Liver (tissue), 9 donors: ENCODE measurements around the gene TJP1. TPM values are rescaled to one million over a fixed set of nuclear protein-coding genes. Genes with fewer than 3 reads are reported as not detected.

Experiments
- DNase-seq: peaks from one replicate; pipeline ENCODE4 v3.0.0-alpha.2; 2017; ENCODE audit warnings: low spot score
- H3K27ac ChIP-seq, 2 donors: one replicate each; pipeline ENCODE4 v1.7.0; 2013; ENCODE audit warnings: inconsistent platforms in 2 of 2, low read length in 2 of 2, control low read depth in 1 of 2, low read depth in 1 of 2, mild to moderate bottlenecking in 1 of 2
- H3K27me3 ChIP-seq, 4 donors: one replicate each; pipeline versions ENCODE4 v1.6.1 to v1.7.0; 2013; ENCODE audit warnings: low read length in 3 of 4, inconsistent platforms in 1 of 4, mild to moderate bottlenecking in 1 of 4, moderate library complexity in 1 of 4; ENCODE audit not compliant: control insufficient read depth in 4 of 4, insufficient read depth in 4 of 4
- H3K36me3 ChIP-seq, 4 donors: one replicate each; pipeline versions ENCODE4 v1.6.1 to v1.7.0; 2013; ENCODE audit warnings: low read length in 3 of 4, mild to moderate bottlenecking in 3 of 4, low read depth in 1 of 4, moderate library complexity in 1 of 4; ENCODE audit not compliant: control insufficient read depth in 4 of 4, insufficient read depth in 3 of 4
- H3K4me1 ChIP-seq, 4 donors: one replicate each; pipeline versions ENCODE4 v1.6.1 to v1.7.0; 2013; ENCODE audit warnings: low read length in 3 of 4, mild to moderate bottlenecking in 3 of 4, moderate library complexity in 1 of 4; ENCODE audit not compliant: control insufficient read depth in 4 of 4, insufficient read depth in 4 of 4
- H3K4me3 ChIP-seq, 3 donors: one replicate each; pipeline versions ENCODE4 v1.6.1 to v1.7.0; 2013; ENCODE audit warnings: low read length in 3 of 3, control low read depth in 1 of 3, low read depth in 1 of 3, mild to moderate bottlenecking in 1 of 3
- H3K9ac ChIP-seq, 2 donors: one replicate each; pipeline ENCODE4 v1.7.0; 2013; ENCODE audit warnings: low read length in 2 of 2, mild to moderate bottlenecking in 2 of 2, moderate library complexity in 2 of 2, control low read depth in 1 of 2, low read depth in 1 of 2
- H3K9me3 ChIP-seq, 4 donors: one replicate each; pipeline versions ENCODE4 v1.6.1 to v1.7.0; 2013; ENCODE audit warnings: low read length in 3 of 4; ENCODE audit not compliant: control insufficient read depth in 4 of 4
- CTCF ChIP-seq: fragments of 150-350 bp; IDR thresholded peaks from 2 replicates; pipeline ENCODE4 v1.5.1; 2017; ENCODE audit warnings: improper control_type of control experiment, low read depth, low read length; ENCODE audit not compliant: missing input control
- FOXA2 ChIP-seq: IDR thresholded peaks from 2 replicates; pipeline ENCODE4 v1.6.1; 2016; ENCODE audit warnings: antibody characterized with exemption
- GABPA ChIP-seq, 2 donors: IDR thresholded peaks in 1 of 2; conservative IDR thresholded peaks in 1 of 2; 2 replicates each; pipeline ENCODE4 v1.6.1; 2016; ENCODE audit warnings: antibody characterized with exemption in 2 of 2, mild to moderate bottlenecking in 1 of 2, moderate library complexity in 1 of 2
- JUND ChIP-seq, 2 donors: IDR thresholded peaks; 2 replicates each; pipeline ENCODE4 v1.6.1; 2016; ENCODE audit warnings: antibody characterized with exemption in 2 of 2
- MAX ChIP-seq: IDR thresholded peaks from 2 replicates; pipeline ENCODE4 v1.6.1; 2016; ENCODE audit warnings: antibody characterized with exemption
- NR2F2 ChIP-seq: IDR thresholded peaks from 2 replicates; pipeline ENCODE4 v1.6.1; 2016; ENCODE audit warnings: antibody characterized with exemption
- RAD21 ChIP-seq, 2 donors: IDR thresholded peaks; 2 replicates each; pipeline ENCODE4 v1.6.1; 2016; ENCODE audit warnings: antibody characterized with exemption in 2 of 2, mild to moderate bottlenecking in 2 of 2
- REST ChIP-seq: IDR thresholded peaks from 2 replicates; pipeline ENCODE4 v1.6.1; 2016; ENCODE audit warnings: antibody characterized with exemption, mild to moderate bottlenecking
- RXRA ChIP-seq, 2 donors: IDR thresholded peaks; 2 replicates each; pipeline ENCODE4 v1.6.1; 2017 to 2018; ENCODE audit warnings: antibody characterized with exemption in 2 of 2, mild to moderate bottlenecking in 1 of 2
- SP1 ChIP-seq: IDR thresholded peaks from 2 replicates; pipeline ENCODE4 v1.6.1; 2018; ENCODE audit warnings: antibody characterized with exemption, mild to moderate bottlenecking
- TAF1 ChIP-seq: conservative IDR thresholded peaks from 2 replicates; pipeline ENCODE4 v1.6.1; 2016; ENCODE audit warnings: antibody characterized with exemption, mild to moderate bottlenecking
- ZBTB33 ChIP-seq: IDR thresholded peaks from 2 replicates; pipeline ENCODE4 v1.6.1; 2016; ENCODE audit warnings: antibody characterized with exemption
- WGBS: extraction: QIAGEN DNeasy Blood & Tissue Kit; methylation state at CpG from one replicate; pipeline ENCODE4 v1.1.7; 2013; 5-methylcytosine and 5-hydroxymethylcytosine counted together
- polyA plus RNA-seq, 2 donors: library from polyadenylated mRNA; stranded (reverse) in 1 of 2; unstranded in 1 of 2; fragments of 200-250 nt in 1 of 2; fragments of >200 nt in 1 of 2; fragmentation: Nextera tagmentation in 1 of 2; extraction: Ambion mirVana in 1 of 2; gene quantifications; one replicate each; pipeline versions ENCODE4 v1.2.1 to v1.2.3, GENCODE V29; 2013 to 2015
- total RNA-seq, 2 donors: library from RNA; depleted of rRNA; stranded (reverse); fragments of >200 nt; gene quantifications; one replicate each; pipeline ENCODE4 v1.2.3, GENCODE V29; 2014
- donor health status: healthy.
- donor health status: healthy.
- donor health status: healthy.
- donor health status: healthy.
- donor health status: healthy.

The TJP1 gene
- total and polyA plus RNA-seq, 4 donors, result 12.6 to 40.4 (median 16.9) TPM

GRCh38 chr15:29849716-29850115 is 27.4 kb upstream of the TJP1 start:
- H3K27me3 ChIP-seq, result no peaks in the 10 kb centered on the region
- no peaks in the 10 kb centered on the region for H3K36me3 ChIP-seq
- H3K4me3 ChIP-seq, result no peak overlapping the region
- H3K9me3 ChIP-seq, result no peaks in the 10 kb centered on the region
- H3K9ac ChIP-seq, result no peak overlapping the region
- 97% methylated on average over 7 of the region's 7 CpGs for WGBS
- no peak overlapping the region for H3K27ac ChIP-seq
- DNase-seq, result no peak
- peaks cover 0 to 2% (median 0%) of the 10 kb centered on the region in 4 donors for H3K4me1 ChIP-seq
- TF ChIP-seq NR2F2 (no peak), SP1 (no peak)

- TF ChIP-seq RAD21 (IDR thresholded peaks at IDR 0.05) (no peak), MAX (no peak), REST (no peak), GABPA (IDR thresholded peaks at IDR 0.05 in 1 of 2, conservative IDR thresholded peaks at IDR 0.05 in 1 of 2) (no peak), CTCF (no peak), RXRA (IDR thresholded peaks at IDR 0.05) (no peak), ZBTB33 (no peak), FOXA2 (no peak), JUND (IDR thresholded peaks at IDR 0.05) (no peak), TAF1 (no peak)
- WGBS, result 94% methylated on average over 1 of the region's 1 CpG
Observed at GRCh38 chr15:29849218-29849617, 26.9 kb upstream of the TJP1 start.

More at GRCh38 chr15:29849218-29849617, 26.9 kb upstream of the TJP1 start:
- DNase-seq, result no peak
- no peak overlapping the region for H3K27ac ChIP-seq
- H3K4me3 ChIP-seq, result no peak overlapping the region
- no peaks in the 10 kb centered on the region for H3K27me3 ChIP-seq
- no peaks in the 10 kb centered on the region for H3K4me1 ChIP-seq
- no peaks in the 10 kb centered on the region for H3K9me3 ChIP-seq
- H3K9ac ChIP-seq, result no peak overlapping the region
- no peaks in the 10 kb centered on the region for H3K36me3 ChIP-seq
